ENCODE measurements around the gene ZBTB17.

DNA sequence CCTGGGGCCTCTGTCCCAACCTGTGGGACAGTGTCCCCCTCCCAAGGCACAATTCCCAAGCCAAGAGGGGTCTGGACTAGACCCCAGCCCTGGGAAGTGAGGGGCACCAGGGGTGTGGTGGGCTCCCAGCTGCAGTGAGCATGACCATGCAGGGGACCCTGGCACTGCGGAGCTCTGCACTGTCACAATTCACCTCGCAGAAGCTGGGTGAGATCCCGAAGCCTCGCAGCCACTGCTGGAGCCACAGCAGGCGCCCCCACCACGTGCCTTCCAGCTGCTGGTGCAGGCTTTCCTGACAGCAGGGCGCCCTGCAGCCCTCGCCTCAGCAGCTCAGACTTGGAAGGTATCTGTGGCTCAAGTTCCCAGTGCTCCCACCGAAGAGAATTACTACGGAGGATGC, 18.2 kb upstream of the ZBTB17 start:
- TF ChIP-seq, protein P1, sequence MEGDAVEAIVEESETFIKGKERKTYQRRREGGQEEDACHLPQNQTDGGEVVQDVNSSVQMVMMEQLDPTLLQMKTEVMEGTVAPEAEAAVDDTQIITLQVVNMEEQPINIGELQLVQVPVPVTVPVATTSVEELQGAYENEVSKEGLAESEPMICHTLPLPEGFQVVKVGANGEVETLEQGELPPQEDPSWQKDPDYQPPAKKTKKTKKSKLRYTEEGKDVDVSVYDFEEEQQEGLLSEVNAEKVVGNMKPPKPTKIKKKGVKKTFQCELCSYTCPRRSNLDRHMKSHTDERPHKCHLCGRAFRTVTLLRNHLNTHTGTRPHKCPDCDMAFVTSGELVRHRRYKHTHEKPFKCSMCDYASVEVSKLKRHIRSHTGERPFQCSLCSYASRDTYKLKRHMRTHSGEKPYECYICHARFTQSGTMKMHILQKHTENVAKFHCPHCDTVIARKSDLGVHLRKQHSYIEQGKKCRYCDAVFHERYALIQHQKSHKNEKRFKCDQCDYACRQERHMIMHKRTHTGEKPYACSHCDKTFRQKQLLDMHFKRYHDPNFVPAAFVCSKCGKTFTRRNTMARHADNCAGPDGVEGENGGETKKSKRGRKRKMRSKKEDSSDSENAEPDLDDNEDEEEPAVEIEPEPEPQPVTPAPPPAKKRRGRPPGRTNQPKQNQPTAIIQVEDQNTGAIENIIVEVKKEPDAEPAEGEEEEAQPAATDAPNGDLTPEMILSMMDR (IDR thresholded peaks at IDR 0.05): no peak
- TF ChIP-seq, protein P2, sequence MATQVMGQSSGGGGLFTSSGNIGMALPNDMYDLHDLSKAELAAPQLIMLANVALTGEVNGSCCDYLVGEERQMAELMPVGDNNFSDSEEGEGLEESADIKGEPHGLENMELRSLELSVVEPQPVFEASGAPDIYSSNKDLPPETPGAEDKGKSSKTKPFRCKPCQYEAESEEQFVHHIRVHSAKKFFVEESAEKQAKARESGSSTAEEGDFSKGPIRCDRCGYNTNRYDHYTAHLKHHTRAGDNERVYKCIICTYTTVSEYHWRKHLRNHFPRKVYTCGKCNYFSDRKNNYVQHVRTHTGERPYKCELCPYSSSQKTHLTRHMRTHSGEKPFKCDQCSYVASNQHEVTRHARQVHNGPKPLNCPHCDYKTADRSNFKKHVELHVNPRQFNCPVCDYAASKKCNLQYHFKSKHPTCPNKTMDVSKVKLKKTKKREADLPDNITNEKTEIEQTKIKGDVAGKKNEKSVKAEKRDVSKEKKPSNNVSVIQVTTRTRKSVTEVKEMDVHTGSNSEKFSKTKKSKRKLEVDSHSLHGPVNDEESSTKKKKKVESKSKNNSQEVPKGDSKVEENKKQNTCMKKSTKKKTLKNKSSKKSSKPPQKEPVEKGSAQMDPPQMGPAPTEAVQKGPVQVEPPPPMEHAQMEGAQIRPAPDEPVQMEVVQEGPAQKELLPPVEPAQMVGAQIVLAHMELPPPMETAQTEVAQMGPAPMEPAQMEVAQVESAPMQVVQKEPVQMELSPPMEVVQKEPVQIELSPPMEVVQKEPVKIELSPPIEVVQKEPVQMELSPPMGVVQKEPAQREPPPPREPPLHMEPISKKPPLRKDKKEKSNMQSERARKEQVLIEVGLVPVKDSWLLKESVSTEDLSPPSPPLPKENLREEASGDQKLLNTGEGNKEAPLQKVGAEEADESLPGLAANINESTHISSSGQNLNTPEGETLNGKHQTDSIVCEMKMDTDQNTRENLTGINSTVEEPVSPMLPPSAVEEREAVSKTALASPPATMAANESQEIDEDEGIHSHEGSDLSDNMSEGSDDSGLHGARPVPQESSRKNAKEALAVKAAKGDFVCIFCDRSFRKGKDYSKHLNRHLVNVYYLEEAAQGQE (IDR thresholded peaks at IDR 0.05; ENCODE audit: insufficient read depth in 1 of 2, low read depth in 2 of 2, low read length in 1 of 2): no peak
- TF ChIP-seq POLR2AphosphoS5 (IDR thresholded peaks at IDR 0.05; ENCODE audit: low read depth, low read length): no peak
- no peak for TF ChIP-seq SIN3A (IDR thresholded peaks at IDR 0.05; ENCODE audit: borderline replicate concordance, insufficient read depth, low read depth, low read length)
- TF ChIP-seq TCF7L2 (IDR thresholded peaks at IDR 0.05; ENCODE audit: low read depth, low read length): no peak

Data from Panc1 (cell line).